ENCODE data around the gene UMPS.
A peak's percentile ranks its signal among the peaks of the same experiment; 100 is the strongest.
"Not testable (repeated sequence)": the region's sequence is repeated elsewhere in the genome, so short reads cannot be mapped to it uniquely, and the experiment has no call there.

UMPS gene

DNA sequence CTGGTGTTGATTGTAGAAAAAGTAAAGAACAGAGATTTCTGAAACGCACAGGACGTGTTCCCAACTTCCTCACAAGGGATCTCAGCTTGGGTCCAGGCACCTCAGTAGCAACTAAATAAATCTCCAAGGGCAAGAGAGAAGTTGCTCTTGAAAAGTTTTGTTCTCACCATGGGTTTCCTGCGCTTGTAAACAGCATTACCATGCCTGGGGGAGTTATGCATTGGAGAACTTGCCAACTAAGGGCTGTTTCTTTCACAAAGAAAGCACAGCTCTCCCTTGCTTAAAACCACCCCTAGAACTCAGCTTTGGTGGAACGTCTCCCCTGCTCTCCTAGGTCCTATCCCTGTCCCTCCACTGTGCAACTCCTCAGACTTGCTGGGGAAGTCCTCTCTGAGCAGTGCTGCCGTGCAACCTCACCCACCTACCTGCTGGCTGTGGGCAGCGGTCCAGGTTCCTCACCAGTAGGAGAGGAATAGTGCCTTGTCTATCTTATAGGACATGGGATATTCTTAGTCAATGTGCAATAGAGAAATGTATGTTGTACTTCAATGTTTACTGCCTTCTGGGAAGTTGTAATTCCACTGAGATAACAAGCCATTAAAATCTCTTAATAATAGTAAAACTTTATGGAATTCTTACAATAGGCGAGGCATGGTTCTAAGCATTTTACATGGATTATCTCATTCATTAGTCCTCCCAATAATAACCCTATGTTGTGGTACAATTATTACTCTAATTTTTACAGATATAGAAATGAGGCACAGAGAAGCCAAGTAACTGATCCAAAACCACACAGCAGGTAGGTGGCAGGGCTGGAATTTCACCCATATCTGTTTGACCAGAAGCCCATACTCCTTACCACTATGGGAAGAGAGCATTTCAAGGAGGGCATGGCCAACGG lies 51.5 kb downstream of the UMPS start:
- no peak for DNase-seq

DNA sequence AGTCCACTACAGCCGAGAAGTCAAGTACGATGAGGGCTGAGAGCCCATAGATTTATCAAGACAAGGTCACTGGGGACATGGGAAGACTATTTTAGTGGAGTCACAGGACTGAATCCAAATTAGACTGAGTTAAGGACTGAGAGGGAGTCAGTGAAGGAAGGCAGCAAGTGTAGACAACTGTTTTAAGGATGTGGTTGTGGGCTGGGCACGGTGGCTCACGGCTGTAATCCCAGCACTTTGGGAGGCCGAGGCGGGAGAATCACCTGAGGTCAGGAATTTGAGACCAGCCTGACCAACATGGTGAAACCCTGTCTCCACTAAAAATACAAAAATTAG lies 52.1 kb downstream of the UMPS start:
- not testable (repeated sequence) for DNase-seq

DNA sequence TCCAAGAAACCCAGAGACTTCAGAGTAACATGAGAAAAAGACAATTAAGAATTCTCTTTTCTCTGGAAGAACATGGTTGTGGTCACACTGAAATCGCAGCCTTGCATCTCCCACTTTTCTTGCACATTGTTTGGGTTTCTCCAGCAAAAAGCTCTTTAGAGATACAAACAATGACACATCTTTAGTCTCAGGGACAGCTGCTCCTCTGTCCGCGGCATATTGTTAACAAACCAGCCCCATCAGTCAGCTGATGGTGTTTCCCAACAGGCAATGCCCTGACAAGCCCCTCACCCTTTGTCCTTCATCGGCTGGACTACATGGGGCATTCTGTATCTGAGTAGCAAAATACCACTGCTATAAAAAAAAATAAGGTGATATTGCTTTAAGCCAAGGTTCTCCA lies 53.4 kb downstream of the UMPS start:
- DNase-seq: no peak

DNA sequence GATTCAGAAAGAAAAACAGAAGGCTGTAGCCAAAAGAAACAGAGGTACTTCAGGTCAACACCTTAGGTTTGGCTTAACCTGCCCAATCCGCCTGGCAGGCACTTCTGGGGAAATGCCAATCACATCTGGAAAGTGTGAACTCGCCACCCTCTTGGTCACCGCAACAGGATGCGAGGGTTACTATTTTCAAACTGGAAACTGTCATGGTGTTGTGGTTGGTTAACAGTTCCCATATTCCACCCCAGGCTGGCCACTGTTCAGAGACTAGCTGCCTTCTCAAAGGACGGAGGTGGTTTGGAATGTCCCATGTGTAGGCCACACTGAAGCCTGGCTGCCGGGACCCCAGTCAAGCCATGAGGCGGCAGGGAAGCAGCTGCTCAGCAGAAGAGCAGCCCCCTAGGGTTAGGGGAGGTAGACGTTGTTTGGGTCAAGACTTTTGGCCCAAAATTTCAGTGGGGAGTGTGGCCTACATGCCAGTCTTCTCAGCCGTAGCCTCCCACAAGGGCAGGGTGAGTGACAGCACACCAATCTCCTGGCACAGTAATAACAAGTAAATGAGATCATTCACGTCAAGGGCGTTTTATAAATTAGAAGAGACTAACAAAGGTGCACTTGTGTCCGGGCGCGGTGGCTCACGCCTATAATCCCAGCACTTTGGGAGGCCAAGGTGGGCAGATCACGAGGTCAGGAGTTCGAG lies 54.6 kb downstream of the UMPS start:
- peak; percentile 75 for DNase-seq

DNA sequence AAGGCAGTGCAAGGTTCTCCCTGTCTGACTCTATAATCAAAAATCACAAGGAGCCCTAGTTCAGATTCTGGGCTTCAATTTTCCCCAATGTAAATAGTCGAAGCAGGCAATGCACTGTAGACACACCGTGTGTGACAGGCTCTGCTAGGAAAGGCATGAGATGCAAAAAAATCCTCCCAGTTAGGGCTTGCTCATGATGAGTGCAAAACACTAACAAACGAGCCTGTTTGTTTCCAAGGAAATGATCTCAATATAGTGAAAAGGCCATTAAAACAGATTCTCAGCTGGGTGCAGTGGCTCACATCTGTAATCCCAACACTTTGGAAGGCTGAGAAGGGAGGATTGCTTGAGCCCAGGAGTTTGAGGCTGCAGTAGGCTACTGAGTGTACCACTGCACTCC lies 55.7 kb downstream of the UMPS start:
- no peak for DNase-seq

DNA sequence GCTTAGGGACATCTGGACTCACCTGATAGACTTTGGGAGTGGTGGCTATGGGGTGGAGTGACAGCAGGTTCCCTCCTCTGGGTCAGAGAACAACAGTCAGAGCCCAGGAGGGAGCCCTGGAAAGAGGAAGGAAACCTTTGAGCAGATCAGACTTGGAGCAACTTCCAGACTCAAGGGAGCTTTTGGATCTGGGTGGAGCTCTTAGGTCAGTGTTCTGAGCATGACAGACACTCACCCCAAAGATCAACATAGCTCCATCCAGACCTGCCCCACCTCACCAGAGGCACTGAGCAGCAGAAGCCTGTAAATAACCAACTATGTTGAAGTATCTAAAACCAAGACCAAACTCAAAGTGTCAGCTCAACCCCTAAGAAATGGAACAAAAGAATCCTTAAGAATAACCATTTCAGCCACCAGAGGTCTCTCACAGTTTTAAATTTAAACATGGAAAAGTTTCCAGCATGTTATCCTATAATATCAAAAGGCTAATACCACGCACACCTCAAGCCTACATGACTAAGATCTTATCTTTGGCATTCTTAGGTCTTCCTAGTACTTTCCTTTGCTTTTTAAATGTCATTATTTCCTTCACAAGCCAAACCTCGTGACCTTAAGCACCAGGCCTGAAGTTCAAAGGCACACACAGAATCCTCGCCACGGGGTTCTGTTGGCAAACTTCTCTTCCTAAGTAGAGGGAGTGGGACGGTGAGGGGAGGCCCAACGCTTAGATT lies 56.4 kb downstream of the UMPS start:
- DNase-seq: no peak

DNA sequence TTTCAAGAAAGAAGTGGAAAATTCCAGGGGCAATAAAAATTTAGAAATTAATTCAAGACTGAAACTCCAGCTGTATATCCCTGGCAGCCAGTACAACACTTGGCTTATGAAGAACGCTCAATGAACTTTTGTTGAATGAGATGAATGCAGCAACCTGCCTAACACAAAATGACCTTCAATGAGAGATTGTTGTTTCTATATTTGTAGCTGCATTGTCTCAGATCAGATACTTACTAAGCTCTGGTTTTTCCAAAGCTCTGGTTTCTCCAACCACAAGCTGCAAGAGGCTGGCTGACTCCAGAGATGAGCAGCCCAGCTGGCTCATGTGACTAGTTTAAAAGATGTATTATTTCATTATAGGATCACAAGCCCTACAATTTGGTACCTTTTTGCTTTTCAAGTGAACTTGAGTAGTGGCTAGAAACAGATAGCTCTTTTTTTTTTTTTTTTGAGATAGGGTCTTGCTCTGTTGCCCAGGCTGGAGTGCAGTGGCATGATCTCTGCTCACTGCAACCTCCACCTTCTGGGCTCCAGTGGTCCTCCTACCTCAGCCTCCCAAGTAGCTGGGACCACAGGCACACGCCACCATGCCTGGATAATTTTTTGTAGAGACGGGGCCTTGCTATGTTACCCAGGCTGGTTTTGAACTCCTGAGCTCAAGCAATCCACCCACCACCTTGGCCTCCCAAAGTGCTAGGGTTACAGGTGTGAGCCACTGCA lies 57.4 kb downstream of the UMPS start:
- no peak for DNase-seq

DNA sequence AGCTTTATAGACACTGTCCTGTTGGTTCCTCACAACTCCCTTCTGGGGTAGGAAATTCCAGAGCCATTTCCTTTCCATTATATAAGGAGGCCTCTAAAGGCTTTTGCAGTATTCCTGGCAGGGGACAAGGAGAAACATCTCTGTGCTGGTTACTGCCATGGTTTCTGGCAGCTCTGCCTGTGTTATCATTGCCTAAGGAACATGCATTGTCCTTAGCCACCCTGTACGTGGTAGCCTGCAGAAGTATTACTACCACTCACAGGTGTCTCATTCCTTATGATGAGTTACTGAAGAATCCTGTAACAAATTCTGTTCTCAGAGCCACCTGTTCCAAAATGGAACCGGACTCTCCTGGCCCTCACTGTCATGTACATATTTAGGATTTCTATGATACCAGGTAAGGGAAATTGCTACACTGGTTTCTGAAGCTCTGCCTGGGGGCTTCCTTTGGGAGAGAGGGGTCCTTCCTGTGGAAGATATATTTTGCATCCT lies 58.0 kb downstream of the UMPS start:
- no peak for DNase-seq

DNA sequence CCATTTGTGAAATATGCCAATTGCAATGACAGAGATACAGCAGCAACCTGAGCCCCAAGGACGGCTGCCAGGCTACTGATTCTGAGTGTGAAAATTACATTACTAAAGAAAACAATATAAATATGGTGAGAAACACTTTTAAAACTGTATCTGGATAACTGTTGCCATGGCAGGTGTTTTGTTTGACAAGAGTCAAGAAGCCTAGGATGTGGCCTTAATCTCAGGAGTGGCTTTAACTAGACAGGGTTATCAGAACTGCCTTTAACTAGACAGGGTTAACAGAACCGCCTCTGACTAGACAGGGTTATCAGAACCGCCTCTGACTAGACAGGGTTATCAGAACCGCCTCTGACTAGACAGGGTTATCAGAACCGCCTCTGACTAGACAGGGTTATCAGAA lies 58.9 kb downstream of the UMPS start:
- DNase-seq: not testable (repeated sequence)

DNA sequence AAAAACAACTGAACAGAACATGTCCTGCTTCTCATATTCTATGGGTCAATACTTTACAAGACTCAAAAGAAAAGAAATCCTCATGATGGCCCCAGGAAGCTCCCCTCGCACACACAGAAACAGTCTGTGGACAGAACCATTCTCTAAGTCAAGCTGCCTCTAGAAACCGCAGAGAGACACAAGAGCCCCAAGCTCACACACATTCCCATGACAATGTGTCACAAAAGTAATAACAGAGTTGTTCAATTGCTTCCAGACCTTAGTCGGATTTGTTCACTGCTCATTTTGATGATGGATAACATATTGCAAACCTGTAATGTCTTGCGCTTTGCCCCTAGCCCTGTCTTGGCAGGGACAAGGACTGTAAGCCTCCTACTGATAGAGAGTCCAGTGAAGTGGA lies 60.9 kb downstream of the UMPS start:
- no peak for DNase-seq

DNA sequence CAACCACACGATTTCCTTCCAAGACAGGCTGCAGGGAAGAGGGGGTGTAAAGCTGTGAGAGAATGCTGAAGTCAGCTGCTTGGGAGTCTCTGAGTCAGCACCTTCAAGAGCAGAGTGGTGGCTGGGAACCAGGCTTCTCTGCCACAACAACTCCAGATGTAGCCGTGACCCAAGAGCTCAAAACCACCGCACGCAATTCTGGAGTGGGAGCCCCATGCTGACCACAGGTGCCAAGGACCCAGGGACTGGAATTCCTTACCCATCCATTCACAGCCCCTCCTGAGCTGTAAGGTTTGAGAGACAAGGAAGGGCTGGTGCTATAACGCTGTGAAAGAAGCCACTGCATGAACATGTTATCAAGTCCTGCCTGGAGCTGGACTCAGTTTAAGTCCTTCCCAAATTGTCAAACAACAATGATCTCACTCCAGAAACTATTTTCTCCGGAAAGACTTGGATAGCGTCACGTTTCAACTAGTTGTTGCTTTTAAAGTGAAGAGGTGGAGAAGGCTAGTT lies 61.4 kb downstream of the UMPS start:
- DNase-seq: peak; percentile 76

DNA sequence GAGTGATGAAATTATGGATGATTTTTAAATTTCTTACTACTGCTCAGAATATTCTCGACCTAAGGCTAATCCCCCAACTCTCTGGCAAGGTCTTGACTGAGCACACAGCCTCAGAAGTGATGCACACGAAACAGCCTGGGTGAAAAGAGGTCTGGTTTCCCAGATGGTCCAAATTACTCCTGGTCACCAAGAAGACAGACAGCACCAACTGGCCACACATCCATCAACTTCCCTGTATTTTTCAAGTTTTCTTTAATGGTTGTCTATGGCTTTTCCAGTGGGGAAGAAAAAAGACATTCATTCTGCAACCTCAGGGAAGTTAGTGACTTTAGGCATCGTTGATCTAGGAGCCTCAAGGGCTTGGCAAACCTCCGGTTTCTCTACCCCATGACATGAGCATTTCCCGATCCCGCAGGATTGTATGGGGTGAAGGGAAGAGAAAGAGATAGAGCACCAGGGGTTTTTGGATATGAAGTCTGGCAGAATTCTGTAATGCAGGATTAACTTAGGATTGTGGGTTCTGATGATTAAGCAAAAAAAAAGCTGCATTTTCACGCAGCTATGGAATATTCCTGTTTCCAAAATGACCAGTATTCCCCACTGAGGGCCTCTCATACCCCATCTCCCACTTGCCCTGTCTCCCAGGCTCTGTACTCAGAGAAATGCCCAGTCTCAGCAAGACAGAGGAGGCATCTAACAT lies 62.2 kb downstream of the UMPS start:
- DNase-seq: no peak

DNA sequence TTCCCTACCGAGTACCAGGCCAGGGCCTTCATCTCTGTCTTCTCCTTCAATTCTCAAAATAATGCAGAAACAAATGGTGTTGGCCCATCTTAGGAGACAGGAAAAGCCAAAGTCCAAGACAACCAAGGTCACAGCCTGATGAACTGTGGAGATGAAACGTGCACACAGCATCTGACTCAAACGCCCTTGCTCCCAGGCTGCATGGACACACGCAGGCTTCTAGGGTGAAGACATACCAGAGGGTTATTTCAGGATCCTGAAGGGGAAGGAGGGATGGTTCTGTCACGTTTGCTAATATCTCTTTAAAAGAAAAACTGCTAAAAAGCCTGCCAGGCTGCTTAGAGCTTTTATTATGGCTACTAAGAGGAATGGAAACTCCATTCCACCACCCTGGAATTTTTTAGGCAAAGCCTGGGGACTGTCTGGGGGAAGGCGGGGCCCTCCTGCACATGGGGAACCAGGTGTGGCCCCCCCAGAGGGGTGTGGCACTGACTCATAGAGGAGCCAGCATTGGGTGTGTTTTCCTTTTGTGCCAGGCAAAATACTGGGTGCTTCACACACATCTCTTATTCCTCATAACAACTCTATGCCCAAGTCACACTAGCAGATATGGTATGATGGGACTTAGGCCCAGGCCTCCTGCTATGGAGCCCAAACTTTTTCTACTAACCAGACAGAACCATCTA lies 62.9 kb downstream of the UMPS start:
- no peak for DNase-seq

DNA sequence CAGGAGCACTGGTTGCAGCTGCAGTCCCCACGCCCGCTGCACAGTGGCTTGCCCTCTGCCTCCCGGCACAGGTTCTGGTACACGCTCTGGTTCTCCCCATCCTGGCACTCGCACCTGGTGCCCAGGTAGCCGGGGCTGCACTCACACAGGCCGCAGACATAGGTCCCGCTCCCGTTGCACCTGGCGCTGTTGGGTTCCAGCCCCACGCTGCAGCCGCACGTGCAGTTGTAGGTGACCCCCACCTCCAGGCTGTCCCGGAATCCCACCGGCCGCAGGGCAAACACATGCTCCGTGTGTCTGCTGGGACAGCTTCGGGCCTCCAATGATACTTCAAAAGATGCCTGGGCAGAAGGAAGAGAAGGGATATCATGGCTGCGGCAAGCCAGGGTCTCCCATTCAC lies 66.2 kb downstream of the UMPS start:
- DNase-seq: no peak

DNA sequence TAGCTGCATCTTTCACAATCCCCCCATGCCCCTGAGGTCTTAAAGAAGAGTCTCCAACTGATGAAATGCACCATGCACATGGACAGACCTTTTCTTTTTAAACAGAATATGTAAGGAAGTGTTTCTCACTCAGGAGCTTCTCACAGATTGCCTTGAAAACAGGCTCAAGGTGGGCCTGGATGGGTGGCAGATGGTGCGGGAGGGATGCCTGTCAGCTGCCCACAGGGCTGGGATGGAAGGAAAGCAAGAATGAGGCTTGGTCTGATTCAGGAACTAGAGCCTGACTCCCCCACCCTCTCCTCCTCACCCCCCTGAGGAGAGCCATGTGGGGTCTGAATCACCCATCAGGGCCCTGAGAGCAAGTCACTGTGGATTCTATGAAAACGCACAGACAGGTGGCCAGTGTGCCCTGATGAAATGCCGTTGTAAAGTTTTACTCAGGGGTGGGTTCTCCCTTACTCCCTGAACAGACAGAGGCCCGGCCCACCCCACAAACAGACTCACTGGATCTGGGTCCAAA lies 67.2 kb downstream of the UMPS start:
- no peak for DNase-seq

Measured in femur (tissue), 1 donor.